ENCODE results near the gene BBLN.

Gene BBLN

GRCh38 chr9:128144239-128145181 lies 15.6 kb upstream of the BBLN start:
- Histone ChIP-seq H3K4me3 (ENCODE audit: insufficient read length, low read depth) (no peak overlapping the region), H3K4me1 (ENCODE audit: insufficient read depth, insufficient read length) (peaks cover 15% of the 10 kb centered on the region), H3K36me3 (ENCODE audit: insufficient read depth, insufficient read length, low read length) (no peaks in the 10 kb centered on the region), H3K27me3 (ENCODE audit: insufficient read depth, insufficient read length) (peaks cover 3% of the 10 kb centered on the region), H3K9me3 (ENCODE audit: insufficient read depth, low read length) (no peaks in the 10 kb centered on the region), H3K9ac (ENCODE audit: insufficient read length, low read depth) (no peak overlapping the region)
- DNase-seq (ENCODE audit: low read depth, low spot score), result no peak
- TF ChIP-seq YY1 (IDR thresholded peaks at IDR 0.05; ENCODE audit: insufficient read depth, insufficient read length), result no peak

- Histone ChIP-seq H3K4me1 (ENCODE audit: insufficient read depth, insufficient read length) (peaks cover 18% of the 10 kb centered on the region), H3K4me3 (ENCODE audit: insufficient read length, low read depth) (no peak overlapping the region), H3K27me3 (ENCODE audit: insufficient read depth, insufficient read length) (peaks cover 3% of the 10 kb centered on the region), H3K36me3 (ENCODE audit: insufficient read depth, insufficient read length, low read length) (no peaks in the 10 kb centered on the region), H3K9me3 (ENCODE audit: insufficient read depth, low read length) (no peaks in the 10 kb centered on the region), H3K9ac (ENCODE audit: insufficient read length, low read depth) (no peak overlapping the region)
- no peak for DNase-seq (ENCODE audit: low read depth, low spot score)
- TF ChIP-seq SUZ12 (IDR thresholded peaks at IDR 0.05; ENCODE audit: extremely low read depth, insufficient read depth, insufficient read length), result no peak
- TF ChIP-seq YY1 (IDR thresholded peaks at IDR 0.05; ENCODE audit: insufficient read depth, insufficient read length), result no peak
- no peak for TF ChIP-seq ZNF274 (IDR thresholded peaks at IDR 0.05; ENCODE audit: low read depth, low read length)
Measured at GRCh38 chr9:128145536-128145935, 14.5 kb upstream of the BBLN start.

- peaks cover 21% of the 10 kb centered on the region for H3K4me1 ChIP-seq (ENCODE audit: insufficient read depth, insufficient read length)
- H3K27me3 ChIP-seq (ENCODE audit: insufficient read depth, insufficient read length), result peaks cover 3% of the 10 kb centered on the region
- no peaks in the 10 kb centered on the region for H3K36me3 ChIP-seq (ENCODE audit: insufficient read depth, insufficient read length, low read length)
- H3K9ac ChIP-seq (ENCODE audit: insufficient read length, low read depth), result no peak overlapping the region
- no peaks in the 10 kb centered on the region for H3K9me3 ChIP-seq (ENCODE audit: insufficient read depth, low read length)
- DNase-seq (ENCODE audit: low read depth, low spot score), result no peak
- no peak for TF ChIP-seq SUZ12 (IDR thresholded peaks at IDR 0.05; ENCODE audit: extremely low read depth, insufficient read depth, insufficient read length)
- no peak for TF ChIP-seq ZNF274 (IDR thresholded peaks at IDR 0.05; ENCODE audit: low read depth, low read length)
- H3K4me3 ChIP-seq (ENCODE audit: insufficient read length, low read depth), result no peak overlapping the region
Measured at GRCh38 chr9:128145951-128146351, 14.1 kb upstream of the BBLN start.

- no peaks in the 10 kb centered on the region for H3K36me3 ChIP-seq (ENCODE audit: insufficient read depth, insufficient read length, low read length)
- TF ChIP-seq SUZ12 (IDR thresholded peaks at IDR 0.05; ENCODE audit: extremely low read depth, insufficient read depth, insufficient read length) (no peak), YY1 (IDR thresholded peaks at IDR 0.05; ENCODE audit: insufficient read depth, insufficient read length) (no peak), ZNF274 (IDR thresholded peaks at IDR 0.05; ENCODE audit: low read depth, low read length) (no peak)
Measured at GRCh38 chr9:128146591-128147120, 13.4 kb upstream of the BBLN start.

DNA sequence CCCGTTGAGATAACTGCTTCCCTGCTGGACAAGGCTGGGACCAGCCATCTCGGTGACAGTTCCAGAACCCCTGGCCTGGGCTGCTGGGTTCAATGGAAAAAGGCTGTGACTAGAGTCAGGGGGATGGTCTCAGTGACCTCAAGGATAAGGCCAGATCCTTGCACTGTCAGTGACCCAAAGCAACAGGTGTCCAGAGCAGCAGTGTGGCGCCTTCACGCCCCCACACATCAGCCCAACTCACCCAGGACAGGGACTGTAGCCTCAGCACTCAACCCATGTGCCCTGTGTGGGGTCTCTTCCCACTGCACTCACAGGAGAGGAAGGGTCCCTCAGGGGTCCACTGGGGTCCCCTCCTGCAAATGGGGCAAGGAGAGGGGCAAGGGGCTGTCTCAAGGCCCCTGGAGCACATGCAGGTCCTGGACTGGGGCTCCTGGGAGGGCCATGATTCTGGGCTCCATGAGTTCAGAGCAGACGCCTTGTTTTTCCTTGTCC lies 11.5 kb upstream of the BBLN start:
- no peak overlapping the region for H3K4me3 ChIP-seq (ENCODE audit: insufficient read length, low read depth)
- no peaks in the 10 kb centered on the region for H3K9me3 ChIP-seq (ENCODE audit: insufficient read depth, low read length)
- peaks cover 3% of the 10 kb centered on the region for H3K27me3 ChIP-seq (ENCODE audit: insufficient read depth, insufficient read length)
- peaks cover 28% of the 10 kb centered on the region for H3K4me1 ChIP-seq (ENCODE audit: insufficient read depth, insufficient read length)
- TF ChIP-seq SUZ12 (IDR thresholded peaks at IDR 0.05; ENCODE audit: extremely low read depth, insufficient read depth, insufficient read length) (no peak), YY1 (IDR thresholded peaks at IDR 0.05; ENCODE audit: insufficient read depth, insufficient read length) (no peak), ZNF274 (IDR thresholded peaks at IDR 0.05; ENCODE audit: low read depth, low read length) (no peak)
- no peak overlapping the region for H3K9ac ChIP-seq (ENCODE audit: insufficient read length, low read depth)
- DNase-seq (ENCODE audit: low read depth, low spot score), result no peak
- H3K36me3 ChIP-seq (ENCODE audit: insufficient read depth, insufficient read length, low read length), result no peaks in the 10 kb centered on the region

More at GRCh38 chr9:128146591-128147120, 13.4 kb upstream of the BBLN start:
- H3K27me3 ChIP-seq (ENCODE audit: insufficient read depth, insufficient read length), result peaks cover 3% of the 10 kb centered on the region
- no peak for DNase-seq (ENCODE audit: low read depth, low spot score)
- H3K9me3 ChIP-seq (ENCODE audit: insufficient read depth, low read length), result no peaks in the 10 kb centered on the region
- H3K4me1 ChIP-seq (ENCODE audit: insufficient read depth, insufficient read length), result peaks cover 24% of the 10 kb centered on the region
- no peak overlapping the region for H3K4me3 ChIP-seq (ENCODE audit: insufficient read length, low read depth)
- peak overlapping the region; percentile 17 for H3K9ac ChIP-seq (ENCODE audit: insufficient read length, low read depth)

DNA sequence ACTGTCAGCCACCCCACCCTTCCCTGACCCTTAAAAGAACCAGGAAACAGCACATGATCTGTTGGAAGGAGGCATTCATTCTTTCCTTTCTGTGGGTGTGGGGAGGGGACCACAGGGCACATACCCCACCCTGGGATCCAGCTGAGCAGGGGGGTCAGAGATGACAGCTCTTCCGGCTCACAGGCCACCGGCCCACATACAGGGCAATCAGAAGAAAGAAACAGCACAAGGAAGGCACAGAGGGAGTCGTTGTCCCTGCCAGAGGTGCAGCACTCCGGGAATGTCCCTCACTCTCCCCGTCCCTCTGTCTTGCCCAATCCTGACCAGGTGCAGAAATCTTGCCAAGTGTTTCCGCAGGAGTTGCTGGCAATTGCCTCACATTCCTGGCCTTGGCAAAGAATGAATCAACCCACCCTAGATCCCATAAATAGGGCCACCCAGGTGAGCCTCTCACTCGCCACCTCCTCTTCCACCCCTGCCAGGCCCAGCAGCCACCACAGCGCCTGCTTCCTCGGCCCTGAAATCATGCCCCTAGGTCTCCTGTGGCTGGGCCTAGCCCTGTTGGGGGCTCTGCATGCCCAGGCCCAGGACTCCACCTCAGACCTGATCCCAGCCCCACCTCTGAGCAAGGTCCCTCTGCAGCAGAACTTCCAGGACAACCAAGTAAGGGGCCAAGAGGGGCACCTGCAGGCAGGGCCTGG lies 10.9 kb upstream of the BBLN start, which contains the start of gene LCN2:
TSS of gene LCN2 (plus strand) at position 453 of the 701 bp plus-strand sequence. CDS start at position 526, 73 bp downstream.
- TF ChIP-seq SUZ12 (IDR thresholded peaks at IDR 0.05; ENCODE audit: extremely low read depth, insufficient read depth, insufficient read length), result no peak
- no peak for TF ChIP-seq ZNF274 (IDR thresholded peaks at IDR 0.05; ENCODE audit: low read depth, low read length)
- no peak for TF ChIP-seq YY1 (IDR thresholded peaks at IDR 0.05; ENCODE audit: insufficient read depth, insufficient read length)
- Histone ChIP-seq H3K36me3 (ENCODE audit: insufficient read depth, insufficient read length, low read length) (no peaks in the 10 kb centered on the region), H3K4me1 (ENCODE audit: insufficient read depth, insufficient read length) (peaks cover 28% of the 10 kb centered on the region), H3K9ac (ENCODE audit: insufficient read length, low read depth) (no peak within 1 kb of the TSS), H3K4me3 (ENCODE audit: insufficient read length, low read depth) (no peak within 1 kb of the TSS), H3K27me3 (ENCODE audit: insufficient read depth, insufficient read length) (peaks cover 3% of the 10 kb centered on the region), H3K9me3 (ENCODE audit: insufficient read depth, low read length) (no peaks in the 10 kb centered on the region)
- no peak for DNase-seq (ENCODE audit: low read depth, low spot score)
